Stimulated activated CD4-positive, alpha-beta T cell treated with anti-CD3 and anti-CD28 coated beads, Interleukin-1b, Interleukin-23, amount 100 ng/mL, for 48 hours (primary cell): ENCODE measurements around the gene TBX1.

Experiments
- DNase-seq: peaks from one replicate; pipeline ENCODE4 v3.0.0-alpha.2; 2020

The TBX1 gene

GRCh38 chr22:19802894-19803735 lies 42.5 kb downstream of the TBX1 start:
- no peak for DNase-seq

- no peak for DNase-seq
These were observed 43.2 kb downstream of the TBX1 start for GRCh38 chr22:19803736-19804267.

GRCh38 chr22:19805821-19806212 lies 45.2 kb downstream of the TBX1 start:
- no peak for DNase-seq

- DNase-seq = no peak
These were observed 45.9 kb downstream of the TBX1 start for GRCh38 chr22:19806213-19807160.

- DNase-seq = no peak
These were observed 46.8 kb downstream of the TBX1 start for GRCh38 chr22:19807161-19807913.

GRCh38 chr22:19807914-19808872 lies 47.6 kb downstream of the TBX1 start:
- DNase-seq = no peak

GRCh38 chr22:19808873-19809478 lies 48.4 kb downstream of the TBX1 start:
- no peak for DNase-seq

GRCh38 chr22:19809741-19810140 lies 49.2 kb downstream of the TBX1 start:
- no peak for DNase-seq

- DNase-seq = no peak
These were observed 50.0 kb downstream of the TBX1 start for GRCh38 chr22:19810381-19811201.

- DNase-seq = no peak
These were observed 50.6 kb downstream of the TBX1 start for GRCh38 chr22:19811211-19811621.

- DNase-seq = no peak
These were observed 51.5 kb downstream of the TBX1 start for GRCh38 chr22:19811811-19812771.

GRCh38 chr22:19812910-19813309 lies 52.3 kb downstream of the TBX1 start:
- DNase-seq = no peak

GRCh38 chr22:19814428-19814827 lies 53.9 kb downstream of the TBX1 start:
- no peak for DNase-seq

GRCh38 chr22:19815093-19815822 lies 54.7 kb downstream of the TBX1 start:
- no peak for DNase-seq

- DNase-seq = no peak
These were observed 55.3 kb downstream of the TBX1 start for GRCh38 chr22:19815823-19816290.

- no peak for DNase-seq
These were observed 56.0 kb downstream of the TBX1 start for GRCh38 chr22:19816372-19817119.
